Germinal center (tissue), 1 donor: ENCODE results near the gene ASB10.

Experiments
- DNase-seq: peaks from one replicate; pipeline ENCODE4 v3.0.0; 2012; ENCODE audit warnings: mixed read lengths, low spot score

Gene ASB10

DNA sequence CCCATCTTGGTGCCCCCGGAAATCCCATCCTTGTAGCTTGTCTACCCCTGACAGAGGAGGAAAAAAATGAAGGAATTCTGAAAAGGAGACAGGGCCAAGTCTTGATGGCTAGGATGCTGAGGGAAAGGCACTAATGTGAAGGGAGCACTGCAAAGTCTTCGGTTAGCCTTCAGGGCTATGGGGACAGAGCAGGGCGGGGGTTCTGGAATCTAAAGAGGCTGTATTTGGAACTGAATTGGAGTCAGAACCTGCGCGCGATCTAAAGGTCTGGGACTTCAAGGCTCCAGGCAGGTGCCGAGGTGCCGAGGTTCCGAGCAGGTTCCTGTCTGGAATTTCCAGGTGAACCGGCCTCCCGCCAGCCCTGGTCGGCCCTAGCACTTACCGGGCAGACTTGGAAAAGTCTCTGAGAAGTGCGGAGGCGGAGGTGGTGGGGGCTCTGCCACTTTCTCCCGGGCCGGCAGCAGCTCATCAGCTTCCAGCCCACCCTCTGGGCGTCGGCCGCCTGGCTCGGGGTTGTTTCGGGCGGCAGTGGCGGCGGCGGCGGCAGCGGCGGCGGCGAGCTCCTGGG lies 20.3 kb downstream of the ASB10 start:
- no peak for DNase-seq

GRCh38 chr7:151161757-151162156 lies 25.3 kb downstream of the ASB10 start:
- no peak for DNase-seq

DNA sequence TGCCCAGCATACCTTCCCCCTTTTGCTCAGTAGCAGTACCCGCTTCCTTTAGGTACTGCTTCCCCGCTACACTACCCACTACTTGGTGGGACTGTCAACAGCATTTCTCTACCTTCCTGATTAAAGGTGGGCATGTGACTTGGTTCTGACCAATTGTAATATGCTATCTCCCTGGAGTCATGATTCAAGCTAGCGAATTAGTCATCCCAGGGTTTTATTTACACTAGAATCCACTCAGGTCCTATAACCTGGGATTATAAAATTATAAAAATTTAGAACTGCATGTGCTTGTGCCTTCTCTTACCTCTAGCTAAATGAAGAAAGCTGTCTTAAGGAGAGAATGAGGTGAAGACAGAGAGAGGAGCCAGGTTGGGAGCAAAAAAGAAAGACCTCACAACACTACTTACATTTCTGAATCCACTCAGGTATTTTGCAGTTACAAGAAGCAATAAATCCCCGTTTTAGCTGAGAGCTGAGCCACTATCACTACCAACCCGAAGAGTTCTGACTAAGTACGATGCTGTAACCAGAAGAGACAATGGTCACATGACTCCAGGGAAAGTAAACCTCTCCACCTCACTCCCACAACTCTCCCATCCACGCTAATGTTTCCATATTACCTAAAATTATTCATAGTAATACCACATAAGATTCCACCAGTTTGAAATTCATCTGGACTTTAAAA lies 29.3 kb downstream of the ASB10 start:
- DNase-seq = no peak

DNA sequence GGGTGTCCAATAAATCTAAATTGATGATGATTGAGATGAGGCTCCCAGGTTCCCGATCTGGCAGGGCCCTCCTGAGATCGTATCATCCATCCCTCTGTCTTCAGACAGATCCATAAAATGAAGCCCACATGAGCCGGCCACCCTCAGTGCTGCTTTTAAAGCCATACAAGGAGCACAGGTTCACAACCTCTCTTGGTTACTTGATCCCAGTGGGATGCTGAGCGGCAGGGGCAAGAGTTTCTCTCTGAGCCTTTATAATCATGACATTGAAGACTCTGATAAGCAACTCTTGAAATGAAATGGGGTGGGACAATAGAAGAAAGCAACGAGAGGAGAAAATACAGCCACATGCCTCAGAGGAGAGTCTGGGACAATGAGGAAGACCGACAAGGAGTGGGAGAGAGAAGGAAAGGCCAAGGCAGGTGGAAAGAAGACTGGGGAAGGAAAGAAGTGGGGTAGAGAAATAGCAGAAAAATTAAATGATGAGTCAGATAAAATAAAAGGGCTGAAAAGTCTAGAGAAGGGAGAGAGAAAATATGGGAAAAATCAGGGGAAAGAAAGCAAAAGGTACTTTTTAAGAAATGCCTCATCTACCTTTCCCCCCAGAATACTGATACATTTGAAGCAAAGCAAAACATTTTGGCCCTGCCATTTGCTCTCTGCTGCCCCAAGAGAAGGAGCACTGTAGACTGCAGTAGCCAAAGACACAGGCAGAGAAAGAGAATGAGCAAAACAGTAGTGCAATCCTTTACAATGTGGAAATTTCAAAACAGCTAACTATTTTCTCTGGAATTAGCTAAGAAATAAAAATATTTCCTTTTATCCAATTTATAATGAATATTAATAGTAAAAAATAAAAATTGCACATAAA lies 34.2 kb downstream of the ASB10 start:
- no peak for DNase-seq

- DNase-seq = no peak
These were observed 36.7 kb downstream of the ASB10 start for GRCh38 chr7:151150388-151150787.

- DNase-seq = no peak
These were observed 38.5 kb downstream of the ASB10 start for GRCh38 chr7:151148319-151149259.

DNA sequence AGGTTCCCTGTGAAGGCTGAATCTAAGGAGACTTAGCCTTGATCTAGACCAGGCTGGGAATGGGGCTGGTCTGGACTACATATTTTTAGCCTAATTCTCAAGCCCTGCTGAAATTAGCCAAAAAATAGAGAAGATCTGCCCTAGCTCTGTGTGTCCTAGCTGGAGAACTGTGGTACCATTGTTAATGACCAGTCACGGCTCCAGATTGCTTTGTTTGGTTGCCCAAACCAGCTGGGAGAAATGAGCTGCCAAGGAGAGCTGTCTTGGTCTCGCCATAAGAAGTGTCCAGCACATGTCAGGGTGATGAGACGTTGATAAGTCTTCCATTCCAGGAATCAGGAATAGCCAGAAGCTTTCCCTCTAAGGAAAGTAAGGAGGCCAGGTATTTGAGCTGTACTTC lies 40.3 kb downstream of the ASB10 start:
- no peak for DNase-seq

GRCh38 chr7:151144387-151144786 lies 42.7 kb downstream of the ASB10 start:
- DNase-seq = no peak

- DNase-seq = no peak
These were observed 43.6 kb downstream of the ASB10 start for GRCh38 chr7:151143261-151144015.

DNA sequence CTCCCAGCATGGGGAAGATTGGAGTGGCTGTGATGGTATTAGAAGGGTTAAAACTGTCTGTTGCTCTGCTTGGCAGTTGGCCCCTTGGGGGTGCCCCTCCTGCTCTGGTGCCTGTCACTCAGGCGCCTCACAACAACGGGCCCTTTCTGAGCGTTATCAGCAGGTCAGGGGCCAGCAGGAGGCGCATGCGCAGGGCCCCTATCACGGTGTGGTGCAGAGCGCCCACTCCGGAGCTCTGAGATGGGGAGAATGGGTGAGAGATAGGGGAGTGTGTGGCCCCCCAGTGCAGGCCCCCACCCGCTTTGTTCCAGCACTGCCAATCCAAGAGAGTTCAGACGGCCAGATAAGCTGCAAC lies 44.4 kb downstream of the ASB10 start:
- no peak for DNase-seq

DNA sequence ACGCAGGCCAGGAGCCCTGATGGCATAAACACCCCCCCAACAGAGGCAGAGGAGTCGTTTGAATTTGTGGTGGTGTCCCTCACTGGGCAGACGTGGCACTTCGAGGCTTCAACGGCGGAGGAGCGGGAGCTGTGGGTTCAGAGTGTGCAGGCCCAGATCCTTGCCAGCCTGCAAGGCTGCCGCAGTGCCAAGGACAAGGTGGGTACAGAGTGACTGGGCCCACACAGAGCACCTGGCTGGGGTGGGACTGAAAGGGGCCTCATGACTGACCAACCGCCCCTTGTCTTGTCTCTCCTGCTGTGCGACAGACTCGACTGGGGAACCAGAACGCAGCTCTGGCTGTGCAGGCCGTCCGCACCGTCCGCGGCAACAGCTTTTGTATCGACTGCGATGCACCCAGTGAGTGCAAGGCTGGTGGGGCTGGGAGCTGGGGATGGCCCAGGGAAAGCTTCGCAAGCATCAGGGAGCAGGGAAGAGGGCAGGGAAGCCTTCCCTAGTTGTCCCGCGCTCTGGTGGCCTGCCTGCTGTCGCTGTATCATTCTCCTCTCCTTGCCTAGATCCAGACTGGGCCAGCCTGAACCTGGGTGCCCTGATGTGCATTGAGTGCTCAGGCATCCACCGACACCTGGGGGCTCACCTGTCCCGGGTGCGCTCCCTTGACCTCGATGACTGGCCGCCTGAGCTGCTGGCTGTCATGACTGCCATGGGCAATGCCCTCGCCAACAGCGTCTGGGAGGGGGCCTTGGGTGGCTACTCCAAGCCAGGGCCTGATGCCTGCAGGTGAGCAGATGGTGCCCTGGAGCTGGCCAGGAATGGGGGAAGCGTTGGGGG lies 45.0 kb downstream of the ASB10 start:
- no peak for DNase-seq

DNA sequence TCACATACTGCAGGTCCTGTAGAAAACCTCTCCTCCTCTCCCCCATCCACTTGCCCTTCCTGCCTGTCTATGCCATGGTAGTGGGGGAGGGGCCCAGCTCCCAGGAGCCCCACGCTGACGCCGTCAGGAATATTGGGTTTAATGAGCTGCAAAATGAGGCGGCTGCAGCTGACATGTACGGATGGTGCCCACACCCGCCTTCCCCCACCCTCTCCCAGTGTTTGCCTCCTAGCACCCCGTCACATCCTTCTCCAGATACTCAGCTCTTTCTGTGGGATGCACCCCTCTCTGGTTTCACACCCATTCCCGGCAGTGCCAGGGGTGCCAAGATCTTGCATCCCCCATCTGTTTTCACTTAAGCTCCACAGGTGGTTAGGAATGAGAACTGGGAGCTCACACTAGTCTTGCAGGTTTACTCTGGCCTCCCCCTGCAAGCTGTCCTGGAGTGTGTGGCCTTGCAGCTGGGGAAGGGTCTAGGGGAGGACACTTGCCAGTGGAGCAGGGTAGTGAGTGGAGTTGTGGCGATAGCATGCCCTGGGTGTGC lies 45.7 kb downstream of the ASB10 start:
- no peak for DNase-seq

DNA sequence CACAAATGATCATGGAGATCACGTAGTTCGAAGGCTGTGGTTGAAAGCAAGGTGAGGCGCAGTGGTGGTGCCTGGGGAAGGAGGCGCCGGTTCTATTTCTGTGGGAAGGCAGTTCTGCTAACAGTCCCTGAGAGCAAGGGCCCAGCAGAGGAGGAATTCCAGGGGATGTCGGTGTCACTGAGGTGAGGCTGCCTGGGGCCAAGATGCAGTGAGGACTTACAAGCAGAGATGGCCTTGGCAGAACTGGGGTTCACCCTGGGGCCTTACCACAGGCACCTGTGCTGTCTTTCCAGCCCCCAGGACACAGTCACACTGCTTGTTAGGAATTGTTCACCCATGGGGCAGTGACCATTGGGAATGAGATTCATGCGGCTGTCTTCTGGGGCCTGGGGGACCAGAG lies 46.2 kb downstream of the ASB10 start:
- DNase-seq = no peak

DNA sequence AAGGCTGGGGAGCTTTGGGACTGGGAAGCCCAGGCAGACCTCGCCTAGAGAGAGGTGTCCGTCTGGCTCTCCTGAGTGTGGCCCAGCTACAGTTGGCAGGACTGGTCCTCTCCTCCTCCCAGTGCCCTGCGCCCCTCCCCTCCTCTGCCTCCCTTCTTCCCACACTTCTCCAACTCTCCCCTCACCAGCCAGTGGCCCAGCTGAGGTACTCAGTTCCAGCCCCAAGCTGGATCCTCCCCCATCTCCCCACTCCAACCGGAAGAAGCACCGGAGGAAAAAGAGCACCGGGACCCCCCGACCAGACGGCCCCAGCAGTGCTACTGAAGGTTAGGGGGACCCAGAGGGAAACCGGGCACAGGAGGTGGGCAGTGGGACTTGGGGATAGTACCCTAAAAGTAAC lies 47.3 kb downstream of the ASB10 start:
- DNase-seq = no peak

- DNase-seq = no peak
These were observed 47.8 kb downstream of the ASB10 start for GRCh38 chr7:151139071-151139790.

DNA sequence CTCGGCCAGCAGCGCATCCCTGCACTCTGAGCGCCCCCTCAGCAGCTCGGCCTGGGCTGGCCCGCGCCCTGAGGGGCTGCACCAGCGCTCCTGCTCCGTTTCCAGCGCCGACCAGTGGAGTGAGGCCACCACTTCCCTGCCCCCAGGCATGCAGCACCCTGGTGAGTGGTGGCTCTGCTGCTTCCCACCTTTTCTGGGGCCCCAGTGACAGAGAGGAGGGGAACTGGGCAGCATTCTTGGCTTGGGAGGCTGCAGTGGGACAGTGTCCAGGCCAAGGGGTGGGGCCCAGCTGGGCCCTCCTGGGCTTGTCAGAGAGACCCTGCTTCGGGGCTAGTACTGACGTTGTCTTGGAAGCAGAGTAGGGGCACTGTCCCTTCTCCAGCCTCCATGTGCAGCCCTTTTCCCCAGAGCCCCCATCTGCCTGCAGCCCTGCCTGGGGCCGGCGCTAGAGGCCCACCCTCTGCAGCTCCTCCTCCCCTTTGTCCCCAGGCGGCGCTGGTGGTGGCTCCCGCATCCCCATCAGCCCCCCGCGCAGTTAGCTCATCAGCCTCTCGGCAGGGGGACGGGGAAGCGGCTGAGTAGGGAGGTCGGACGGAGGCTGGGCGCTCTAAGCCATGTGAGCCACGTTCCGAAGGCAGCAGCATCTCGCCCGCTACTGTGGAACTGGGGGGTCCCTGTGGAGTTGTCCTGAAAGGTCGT lies 48.7 kb downstream of the ASB10 start:
- DNase-seq = no peak

- no peak for DNase-seq
These were observed 49.3 kb downstream of the ASB10 start for GRCh38 chr7:151137791-151138152.

DNA sequence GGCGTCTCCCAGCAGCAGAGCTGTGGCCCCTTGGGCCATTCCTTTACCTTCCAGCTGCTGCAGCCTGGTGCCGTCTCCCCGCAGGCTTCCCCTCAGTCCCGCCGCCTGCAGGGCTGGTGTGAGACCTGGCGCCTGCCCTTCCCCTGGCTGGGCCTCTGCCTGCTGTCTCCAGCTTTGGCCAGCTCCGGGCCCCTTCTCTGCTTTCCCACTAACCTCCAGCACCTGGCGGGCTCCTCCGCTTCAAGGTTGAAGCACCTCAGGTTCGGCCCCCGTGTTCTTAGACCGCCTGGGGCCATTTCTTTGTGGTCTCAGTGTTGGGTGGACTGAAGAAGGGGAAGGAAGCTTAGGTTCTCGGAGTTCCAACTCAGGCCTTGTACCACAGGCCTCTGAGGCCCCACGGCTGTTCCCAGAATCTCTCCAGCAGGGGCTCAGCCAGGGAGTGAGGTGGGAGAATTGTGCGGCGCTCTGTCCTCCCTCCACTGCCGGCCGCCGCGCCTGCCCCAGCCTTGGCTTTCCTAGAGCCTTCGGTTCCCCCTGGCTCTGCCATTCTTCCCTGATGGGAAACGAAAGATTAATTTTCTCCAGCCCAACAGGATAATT lies 49.9 kb downstream of the ASB10 start:
- no peak for DNase-seq
